ENCODE results near the gene STXBP5.

DNA sequence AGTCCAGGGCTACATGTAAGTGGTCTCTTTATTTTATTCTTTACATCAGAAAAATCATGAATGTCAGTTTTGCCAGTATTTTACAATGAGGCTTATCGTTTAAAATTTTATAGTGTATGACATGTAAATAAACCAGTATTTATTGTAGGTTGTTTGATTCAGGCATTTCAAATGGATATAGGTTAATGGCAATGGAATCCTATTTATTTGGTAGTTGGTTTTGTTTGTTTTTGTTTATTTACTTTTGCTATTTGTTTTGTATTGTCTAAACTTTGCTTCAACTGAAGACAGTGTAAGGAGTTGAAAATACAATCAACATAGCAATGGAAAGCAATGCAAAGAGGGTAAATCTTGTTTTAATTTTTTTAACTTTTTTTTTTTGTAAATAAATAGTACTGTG, 185.2 kb downstream of the STXBP5 start:
- no peak for TF ChIP-seq CTCF (IDR thresholded peaks at IDR 0.05; ENCODE audit: low read length)
- TF ChIP-seq EZH2 (optimal IDR thresholded peaks at IDR 0.05; ENCODE audit: low read depth, low read length): no peak
- no peak for TF ChIP-seq EZH2phosphoT487 (IDR thresholded peaks at IDR 0.05; ENCODE audit: low read length)

All from MM.1S (cell line).